ENCODE results near the gene ARPP21.

GRCh38 chr3:35743218-35743617 is 103.9 kb downstream of the ARPP21 start:
- TF ChIP-seq SP1 (IDR thresholded peaks at IDR 0.05) (no peak), TARDBP (IDR thresholded peaks at IDR 0.05) (no peak), CTBP1 (IDR thresholded peaks at IDR 0.05; ENCODE audit: borderline replicate concordance) (no peak), NFRKB (IDR thresholded peaks at IDR 0.05) (no peak), HDGF (IDR thresholded peaks at IDR 0.05; ENCODE audit: borderline replicate concordance) (no peak), LEF1 (IDR thresholded peaks at IDR 0.05; ENCODE audit: borderline replicate concordance) (no peak), L3MBTL2 (conservative IDR thresholded peaks at IDR 0.05) (no peak), ELF4 (IDR thresholded peaks at IDR 0.05) (no peak), ARNT (IDR thresholded peaks at IDR 0.05) (no peak), BHLHE40 (IDR thresholded peaks at IDR 0.05; ENCODE audit: borderline replicate concordance) (no peak), SUZ12 (IDR thresholded peaks at IDR 0.05) (no peak)
